Natural killer cell (primary cell): ENCODE results near the gene CALCOCO2. TPM values are rescaled to one million over a fixed set of nuclear protein-coding genes. Genes with fewer than 3 reads are reported as not detected.

Source experiments
- ATAC-seq, 3 donors: fragments of 150-1000 bp in 2 of 3; fragments of 200-7000 bp in 1 of 3; cut with Tn5 transposase; 1 replicate in 1 of 3; 2 replicates in 2 of 3; pipeline ENCODE4 v1.10.0; 2021; ENCODE audit warnings: mild to moderate bottlenecking in 2 of 3, moderate library complexity in 2 of 3
- DNase-seq, 2 donors: peaks; one replicate each; pipeline versions ENCODE4 v3.0.0 to v3.0.0-alpha.2; 2013 to 2021; ENCODE audit warnings: mixed read lengths in 1 of 2
- H3K27ac ChIP-seq: one replicate; pipeline ENCODE4 v1.5.1; 2013; ENCODE audit warnings: mild to moderate bottlenecking, low read length
- H3K27me3 ChIP-seq: one replicate; pipeline ENCODE4 v1.6.1; 2013; ENCODE audit warnings: low read length; ENCODE audit not compliant: control insufficient read depth, insufficient read depth
- H3K36me3 ChIP-seq: one replicate; pipeline ENCODE4 v1.6.1; 2013; ENCODE audit warnings: low read length; ENCODE audit not compliant: control insufficient read depth, insufficient read depth
- H3K4me1 ChIP-seq: one replicate; pipeline ENCODE4 v1.6.1; 2013; ENCODE audit warnings: low read length; ENCODE audit not compliant: control insufficient read depth, insufficient read depth
- H3K4me3 ChIP-seq: one replicate; pipeline ENCODE4 v1.5.1; 2013; ENCODE audit warnings: low read length
- H3K9me3 ChIP-seq: one replicate; pipeline ENCODE4 v1.6.1; 2013; ENCODE audit warnings: low read length; ENCODE audit not compliant: control insufficient read depth, insufficient read depth
- H3K27ac Mint-ChIP-seq, 2 donors: one replicate each; pipeline ENCODE4 v1.8.0; 2022; ENCODE audit warnings: mild to moderate bottlenecking in 2 of 2, mixed read lengths in 2 of 2, moderate library complexity in 1 of 2
- H3K27me3 Mint-ChIP-seq, 2 donors: one replicate each; pipeline ENCODE4 v1.8.0; 2022; ENCODE audit warnings: low read depth in 2 of 2, mixed read lengths in 2 of 2
- H3K36me3 Mint-ChIP-seq: one replicate; pipeline ENCODE4 v1.8.0; 2022; ENCODE audit warnings: mixed read lengths
- H3K4me1 Mint-ChIP-seq, 2 donors: one replicate each; pipeline ENCODE4 v1.8.0; 2022; ENCODE audit warnings: mixed read lengths in 2 of 2
- H3K4me3 Mint-ChIP-seq: one replicate; pipeline ENCODE4 v1.8.0; 2022; ENCODE audit warnings: mild to moderate bottlenecking, moderate library complexity, mixed read lengths
- H3K9me3 Mint-ChIP-seq, 2 donors: one replicate each; pipeline ENCODE4 v1.8.0; 2022; ENCODE audit warnings: mixed read lengths in 2 of 2
- CTCF ChIP-seq: fragments of 200-600 bp; IDR thresholded peaks from one replicate; pipeline ENCODE4 v1.8.0; 2022; ENCODE audit warnings: antibody characterized with exemption
- WGBS: methylation state at CpG from one replicate; pipeline ENCODE4 v1.1.7; 2013; ENCODE audit warnings: missing lambda C conversion rate; ENCODE audit not compliant: insufficient coverage; 5-methylcytosine and 5-hydroxymethylcytosine counted together
- intact Hi-C: fragments of 100-400 bp; cut with micrococcal nuclease; formaldehyde crosslinking; loops from one replicate; pipeline ENCODE4 v1.14.2; 2022
- total RNA-seq, 4 donors: library from RNA; stranded (reverse); fragments of 120-200 nt in 1 of 4; gene quantifications; one replicate each; pipeline versions ENCODE4 v1.2.3 to v1.2.4, GENCODE V29; 2013 to 2022

Gene CALCOCO2
- total RNA-seq, 3 donors from 2014 or later (not counting 1 experiment from before 2014, with no cell fraction given) = 175 to 188 (median 179) TPM

- H3K27ac Mint-ChIP-seq = no peak overlapping the region
- intact Hi-C loops = no loop called here
- Histone ChIP-seq H3K36me3 (no peaks in the 10 kb centered on the region), H3K27ac (no peak overlapping the region), H3K4me3 (no peak overlapping the region), H3K27me3 (no peaks in the 10 kb centered on the region), H3K4me1 (peaks cover 16% of the 10 kb centered on the region), H3K9me3 (no peaks in the 10 kb centered on the region)
- no peaks in the 10 kb centered on the region for H3K27me3 Mint-ChIP-seq
- no peak for TF ChIP-seq CTCF
- DNase-seq = no peak
- no peaks in the 10 kb centered on the region for H3K9me3 Mint-ChIP-seq
- no peaks in the 10 kb centered on the region for H3K36me3 Mint-ChIP-seq
- no peaks in the 10 kb centered on the region for H3K4me1 Mint-ChIP-seq
- ATAC-seq = no peak
- no peak overlapping the region for H3K4me3 Mint-ChIP-seq
- 69% methylated on average over 10 of the region's 10 CpGs for WGBS
These were observed 52.3 kb downstream of the CALCOCO2 start for GRCh38 chr17:48883171-48883570.

- no peak overlapping the region for H3K27ac Mint-ChIP-seq
- peaks cover 17% of the 10 kb centered on the region for H3K4me1 ChIP-seq
- H3K4me3 ChIP-seq = no peak overlapping the region
- no peak for ATAC-seq
- DNase-seq = no peak
- peaks cover 22 to 24% of the 10 kb centered on the region in 2 donors for H3K4me1 Mint-ChIP-seq
- intact Hi-C loops = no loop called here
- no peaks in the 10 kb centered on the region for H3K36me3 ChIP-seq
- no peak overlapping the region for H3K4me3 Mint-ChIP-seq
- WGBS = 100% methylated on average over 2 of the region's 2 CpGs
- H3K27ac ChIP-seq = no peak overlapping the region
- H3K27me3 ChIP-seq = no peaks in the 10 kb centered on the region
- H3K9me3 ChIP-seq = no peaks in the 10 kb centered on the region
- H3K36me3 Mint-ChIP-seq = no peaks in the 10 kb centered on the region
- no peaks in the 10 kb centered on the region for H3K9me3 Mint-ChIP-seq
- no peaks in the 10 kb centered on the region for H3K27me3 Mint-ChIP-seq
- TF ChIP-seq CTCF = no peak
These were observed 59.3 kb downstream of the CALCOCO2 start for GRCh38 chr17:48890086-48890485.

GRCh38 chr17:48892940-48893645 lies 62.3 kb downstream of the CALCOCO2 start:
- under 1% methylated on average over 23 of the region's 24 CpGs for WGBS
- TF ChIP-seq CTCF = no peak
- H3K27me3 Mint-ChIP-seq = no peaks in the 10 kb centered on the region
- H3K27me3 ChIP-seq = no peaks in the 10 kb centered on the region
- peaks cover 14% of the 10 kb centered on the region for H3K36me3 ChIP-seq
- peak in 1 of 2 donors; percentile 45 for DNase-seq
- H3K4me1 Mint-ChIP-seq = peaks cover 22 to 24% of the 10 kb centered on the region in 2 donors
- ATAC-seq = no peak
- peaks cover 17% of the 10 kb centered on the region for H3K4me1 ChIP-seq
- peak overlapping the region; percentile 97 to 98 for H3K27ac Mint-ChIP-seq
- H3K27ac ChIP-seq = peak overlapping the region; percentile 91
- H3K4me3 Mint-ChIP-seq = peak overlapping the region; percentile 98
- intact Hi-C loops = loop anchor here (1.0 kb wide), 2 partner anchors 15 to 51 kb away; partner anchors contain the start of genes SNF8 and UBE2Z
- H3K9me3 Mint-ChIP-seq = no peaks in the 10 kb centered on the region
- H3K36me3 Mint-ChIP-seq = no peaks in the 10 kb centered on the region
- H3K4me3 ChIP-seq = peak overlapping the region; percentile 50
- H3K9me3 ChIP-seq = no peaks in the 10 kb centered on the region
